IPS-20b (cell line): ENCODE measurements around the gene MVB12B.

Experiments used
- H3K27ac ChIP-seq: one replicate; pipeline ENCODE4 v1.5.1; 2013; ENCODE audit warnings: low read length
- H3K27me3 ChIP-seq: 2 replicates; pipeline ENCODE4 v1.6.1; 2013; ENCODE audit warnings: mild to moderate bottlenecking, low read length, inconsistent platforms; ENCODE audit not compliant: insufficient read depth
- H3K36me3 ChIP-seq: 2 replicates; pipeline ENCODE4 v1.6.1; 2013; ENCODE audit warnings: low read depth, mild to moderate bottlenecking, inconsistent platforms, low read length, moderate library complexity; ENCODE audit not compliant: insufficient read depth
- H3K4me1 ChIP-seq: 2 replicates; pipeline ENCODE4 v1.6.1; 2013; ENCODE audit warnings: mild to moderate bottlenecking, control low read depth, inconsistent platforms, low read length, moderate library complexity; ENCODE audit not compliant: insufficient read depth
- H3K4me3 ChIP-seq: 2 replicates; pipeline ENCODE4 v1.5.1; 2013; ENCODE audit warnings: mild to moderate bottlenecking, low read length, inconsistent platforms
- H3K9ac ChIP-seq: 2 replicates; pipeline ENCODE4 v1.6.1; 2013; ENCODE audit warnings: low read depth, mild to moderate bottlenecking, inconsistent platforms, low read length, moderate library complexity
- H3K9me3 ChIP-seq: 2 replicates; pipeline ENCODE4 v1.6.1; 2013; ENCODE audit warnings: mild to moderate bottlenecking, low read depth, low read length, inconsistent platforms; ENCODE audit not compliant: insufficient read depth

Gene MVB12B

DNA sequence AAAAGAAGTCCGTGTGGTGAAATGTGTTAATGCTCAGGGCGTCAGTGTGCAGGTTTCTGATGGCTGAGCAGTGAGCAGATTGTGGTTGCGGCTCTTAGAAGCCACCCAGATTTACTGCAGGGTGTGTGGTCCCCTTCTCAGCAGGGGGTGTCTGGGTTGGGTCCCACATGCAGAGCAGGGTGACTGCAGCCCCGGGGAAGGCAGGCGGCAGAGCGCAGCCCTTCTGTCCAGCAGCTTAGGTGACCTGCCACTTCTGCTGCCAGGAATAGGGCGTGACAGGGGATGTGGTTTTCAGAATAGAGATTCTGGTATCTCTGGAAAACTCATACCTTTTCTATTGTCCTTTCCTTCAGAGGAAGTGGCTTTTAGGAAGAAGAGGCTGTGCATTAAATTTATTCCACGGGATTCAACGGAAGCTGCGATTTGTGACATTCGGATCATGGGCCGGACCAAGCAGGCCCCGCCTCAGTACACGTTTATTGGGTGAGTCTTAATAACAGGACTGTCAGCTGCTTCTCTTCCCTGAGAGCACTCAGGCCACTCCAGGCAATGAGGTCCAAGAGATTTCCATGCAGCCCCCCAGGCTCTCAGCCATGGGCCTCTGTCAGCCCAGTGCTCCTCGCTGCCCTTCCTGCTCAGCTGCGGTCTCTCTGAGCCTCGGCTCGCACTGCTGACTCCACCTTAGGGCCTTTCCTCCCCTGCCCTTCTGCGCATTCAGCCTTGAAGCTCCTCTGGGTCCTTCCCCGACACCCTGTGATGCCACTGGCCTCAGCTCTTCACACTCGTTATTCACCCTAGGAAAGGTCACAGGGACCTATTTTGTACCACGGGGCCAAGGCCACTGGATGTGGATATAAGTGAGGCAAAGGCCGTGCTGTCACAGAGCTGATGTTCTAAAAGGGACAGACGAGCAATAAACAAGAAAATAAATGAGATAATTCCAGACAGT is 65.4 kb downstream of the MVB12B start:
- Histone ChIP-seq H3K27me3 (no peaks in the 10 kb centered on the region), H3K36me3 (peaks cover 4% of the 10 kb centered on the region; the same call in 1 of the 2 replicates), H3K9ac (no peak overlapping the region), H3K4me1 (no peaks in the 10 kb centered on the region), H3K9me3 (no peaks in the 10 kb centered on the region), H3K27ac (no peak overlapping the region), H3K4me3 (no peak overlapping the region)

GRCh38 chr9:126392662-126393371 is 66.2 kb downstream of the MVB12B start:
- Histone ChIP-seq H3K9ac (no peak overlapping the region), H3K27ac (no peak overlapping the region), H3K4me1 (no peaks in the 10 kb centered on the region), H3K27me3 (no peaks in the 10 kb centered on the region), H3K9me3 (no peaks in the 10 kb centered on the region), H3K4me3 (no peak overlapping the region), H3K36me3 (peaks cover 4% of the 10 kb centered on the region; the same call in 1 of the 2 replicates)

DNA sequence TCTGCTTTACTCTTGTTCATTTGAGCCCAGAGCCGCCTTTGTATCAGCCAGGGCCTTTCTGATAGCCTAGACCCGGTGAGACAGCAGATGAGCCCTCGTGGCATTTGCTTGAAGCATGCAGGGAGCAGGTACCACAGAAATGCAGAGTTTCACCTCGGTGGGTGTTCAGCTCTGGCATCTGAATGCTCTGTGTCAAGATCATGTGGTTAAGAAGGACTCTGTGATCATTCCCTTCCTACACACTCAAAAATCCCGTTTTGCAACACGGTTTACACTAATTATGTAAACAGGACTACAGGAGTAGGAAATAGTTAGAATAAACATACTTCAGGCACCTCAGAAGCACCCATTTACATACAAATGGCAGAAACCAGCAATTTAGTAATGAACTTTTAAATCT is 67.2 kb downstream of the MVB12B start:
- no peaks in the 10 kb centered on the region for H3K9me3 ChIP-seq
- H3K27ac ChIP-seq = no peak overlapping the region
- H3K36me3 ChIP-seq = peaks cover 4% of the 10 kb centered on the region; the same call in 1 of the 2 replicates
- H3K4me3 ChIP-seq = no peak overlapping the region
- H3K27me3 ChIP-seq = no peaks in the 10 kb centered on the region
- no peak overlapping the region for H3K9ac ChIP-seq
- H3K4me1 ChIP-seq = no peaks in the 10 kb centered on the region

- Histone ChIP-seq H3K9me3 (no peaks in the 10 kb centered on the region), H3K27me3 (no peaks in the 10 kb centered on the region), H3K4me3 (no peak overlapping the region), H3K9ac (no peak overlapping the region), H3K4me1 (no peaks in the 10 kb centered on the region), H3K27ac (no peak overlapping the region), H3K36me3 (peaks cover 4% of the 10 kb centered on the region; the same call in 1 of the 2 replicates)
Measured at GRCh38 chr9:126394802-126395201, 68.2 kb downstream of the MVB12B start.

- no peaks in the 10 kb centered on the region for H3K27me3 ChIP-seq
- H3K9me3 ChIP-seq = no peaks in the 10 kb centered on the region
- H3K36me3 ChIP-seq = peaks cover 4% of the 10 kb centered on the region; the same call in 1 of the 2 replicates
- H3K4me1 ChIP-seq = no peaks in the 10 kb centered on the region
- H3K9ac ChIP-seq = no peak overlapping the region
- no peak overlapping the region for H3K27ac ChIP-seq
- H3K4me3 ChIP-seq = no peak overlapping the region
Measured at GRCh38 chr9:126395439-126396212, 69.0 kb downstream of the MVB12B start.

DNA sequence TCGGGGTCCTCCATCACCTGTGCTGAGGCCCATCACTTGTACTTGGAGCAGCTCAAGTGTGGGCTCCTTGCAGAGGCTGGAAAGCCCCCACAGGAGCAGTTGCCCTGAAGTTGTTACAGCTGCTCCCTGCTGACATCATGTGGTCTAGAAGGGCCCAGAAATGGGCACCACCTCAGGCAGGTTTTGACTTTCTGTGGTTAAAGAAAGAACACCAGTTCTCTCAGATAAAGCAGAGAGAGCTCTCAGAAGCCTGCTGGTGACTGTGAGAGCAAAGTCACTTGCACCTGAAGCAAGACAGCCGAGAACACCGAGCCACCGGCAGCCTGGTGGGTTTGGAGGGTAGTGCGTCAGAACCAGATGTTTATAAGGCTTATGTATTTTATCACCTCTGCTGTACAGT is 70.4 kb downstream of the MVB12B start:
- no peak overlapping the region for H3K4me3 ChIP-seq
- H3K9ac ChIP-seq = no peak overlapping the region
- no peaks in the 10 kb centered on the region for H3K27me3 ChIP-seq
- peaks cover 4% of the 10 kb centered on the region; the same call in 1 of the 2 replicates for H3K36me3 ChIP-seq
- no peaks in the 10 kb centered on the region for H3K4me1 ChIP-seq
- no peaks in the 10 kb centered on the region for H3K9me3 ChIP-seq
- no peak overlapping the region for H3K27ac ChIP-seq

- H3K27me3 ChIP-seq = no peaks in the 10 kb centered on the region
- no peaks in the 10 kb centered on the region for H3K9me3 ChIP-seq
- no peak overlapping the region for H3K27ac ChIP-seq
- peaks cover under 1% of the 10 kb centered on the region; the same call in 1 of the 2 replicates for H3K36me3 ChIP-seq
- no peak overlapping the region for H3K4me3 ChIP-seq
- H3K4me1 ChIP-seq = no peaks in the 10 kb centered on the region
- H3K9ac ChIP-seq = no peak overlapping the region
Measured at GRCh38 chr9:126398403-126399058, 71.9 kb downstream of the MVB12B start.

GRCh38 chr9:126399251-126399650 is 72.6 kb downstream of the MVB12B start:
- Histone ChIP-seq H3K9ac (no peak overlapping the region), H3K27me3 (no peaks in the 10 kb centered on the region), H3K9me3 (no peaks in the 10 kb centered on the region), H3K4me1 (no peaks in the 10 kb centered on the region), H3K36me3 (no peaks in the 10 kb centered on the region; the same call in 1 of the 2 replicates), H3K4me3 (no peak overlapping the region), H3K27ac (no peak overlapping the region)

DNA sequence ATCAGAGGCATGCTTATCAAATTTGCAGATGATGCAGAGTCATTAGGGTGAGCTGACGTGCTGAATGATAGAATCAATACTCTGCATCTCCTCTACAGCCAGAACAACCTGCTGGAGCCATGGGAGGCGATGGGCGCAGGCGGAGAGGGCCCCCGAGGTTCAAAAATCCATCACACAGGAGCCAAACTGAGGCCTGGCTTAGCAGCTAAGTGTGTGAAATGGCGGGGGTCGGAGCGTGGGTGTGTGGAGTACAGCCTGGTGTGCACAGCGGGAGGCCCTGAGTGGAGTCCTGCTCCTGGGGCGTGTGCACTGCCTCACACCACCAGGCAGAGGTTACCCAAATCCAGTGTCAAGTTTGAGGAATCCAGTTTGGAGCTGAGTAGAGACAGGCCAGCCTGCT is 73.2 kb downstream of the MVB12B start:
- Histone ChIP-seq H3K9ac (no peak overlapping the region), H3K4me3 (no peak overlapping the region), H3K4me1 (no peaks in the 10 kb centered on the region), H3K27me3 (no peaks in the 10 kb centered on the region), H3K36me3 (no peaks in the 10 kb centered on the region; the same call in 1 of the 2 replicates), H3K9me3 (no peaks in the 10 kb centered on the region), H3K27ac (no peak overlapping the region)

DNA sequence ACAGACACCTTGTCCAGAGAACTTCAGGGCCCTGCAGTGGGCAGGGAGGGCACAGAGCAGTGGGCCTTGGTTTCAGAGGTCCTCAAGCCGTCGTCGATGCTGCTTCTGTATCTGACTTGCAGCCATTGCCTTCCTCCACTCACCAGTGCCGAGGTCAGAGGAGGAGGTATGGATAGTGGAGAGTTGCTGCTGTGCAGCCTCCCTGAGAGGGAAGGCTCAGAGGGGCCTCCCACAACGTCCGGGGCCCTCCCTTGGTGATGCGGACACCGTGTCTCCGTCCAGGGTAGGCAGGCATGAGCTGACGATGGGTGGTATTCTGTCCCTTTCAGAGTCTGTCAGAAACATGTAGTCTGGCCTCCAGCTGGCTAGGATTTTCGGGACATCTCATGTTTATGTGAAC is 73.9 kb downstream of the MVB12B start:
- Histone ChIP-seq H3K27me3 (no peaks in the 10 kb centered on the region), H3K9me3 (no peaks in the 10 kb centered on the region), H3K36me3 (no peaks in the 10 kb centered on the region; the same call in 1 of the 2 replicates), H3K9ac (no peak overlapping the region), H3K27ac (no peak overlapping the region), H3K4me3 (no peak overlapping the region), H3K4me1 (no peaks in the 10 kb centered on the region)

DNA sequence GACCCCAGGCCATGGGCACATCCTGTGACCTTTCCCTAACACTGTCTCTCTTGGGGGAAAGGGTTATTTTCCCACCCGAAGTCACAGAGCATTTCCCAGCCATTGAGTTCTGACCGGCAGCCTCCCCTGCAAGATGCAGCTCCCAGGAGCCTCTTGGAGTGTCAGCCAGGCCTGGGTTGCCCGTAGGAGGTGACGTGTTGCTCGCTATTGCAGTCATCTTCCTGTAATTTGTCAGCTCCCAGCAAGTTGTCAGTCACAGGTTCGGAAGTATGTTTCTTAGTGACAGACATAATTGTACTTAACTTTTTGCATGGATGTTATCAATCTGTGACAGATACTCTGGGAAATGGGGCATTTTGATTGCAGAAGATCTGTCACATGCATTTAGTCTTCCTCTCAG is 74.5 kb downstream of the MVB12B start:
- Histone ChIP-seq H3K9ac (no peak overlapping the region), H3K9me3 (no peaks in the 10 kb centered on the region), H3K27ac (no peak overlapping the region), H3K4me1 (peaks cover 2% of the 10 kb centered on the region; the same call in 1 of the 2 replicates), H3K36me3 (no peaks in the 10 kb centered on the region), H3K27me3 (no peaks in the 10 kb centered on the region), H3K4me3 (no peak overlapping the region)
